Renal cortex interstitium (tissue), 11 donors: ENCODE results near the gene NOC2L. TPM values are rescaled to one million over a fixed set of nuclear protein-coding genes. Genes with fewer than 3 reads are reported as not detected.
"Not testable (repeated sequence)": the region's sequence is repeated elsewhere in the genome, so short reads cannot be mapped to it uniquely, and the experiment has no call there.

Experiments used
- DNase-seq, 11 donors: peaks; one replicate each; pipeline ENCODE4 v3.0.0-alpha.2; 2013; ENCODE audit warnings: low read depth in 9 of 11, low spot score in 4 of 11; ENCODE audit errors: extremely low read depth in 1 of 11
- polyA plus RNA-seq, 3 donors: library from polyadenylated mRNA; unstranded; fragments of 120-200 nt; gene quantifications; one replicate each; pipeline ENCODE4 v1.2.1, GENCODE V29; 2013; ENCODE audit not compliant: insufficient read length in 3 of 3

Gene NOC2L
- polyA plus RNA-seq, 3 donors = 52.0 to 64.3 (median 64.2) TPM

DNA sequence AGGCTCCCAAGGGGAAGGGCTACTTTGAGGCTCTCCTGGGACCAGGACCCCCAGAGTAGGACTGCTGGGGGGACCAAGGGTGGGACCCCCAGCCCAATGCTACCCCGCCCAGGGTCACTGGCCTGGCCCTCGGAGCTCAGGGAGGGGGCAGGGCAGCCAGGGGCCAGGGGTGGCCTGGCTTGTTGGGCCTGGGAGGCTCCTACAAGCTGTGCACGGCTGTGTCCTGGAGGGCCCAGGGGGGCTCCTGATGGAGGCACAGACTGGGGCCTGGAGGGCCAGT lies 38.6 kb upstream of the NOC2L start:
- DNase-seq = no peak

DNA sequence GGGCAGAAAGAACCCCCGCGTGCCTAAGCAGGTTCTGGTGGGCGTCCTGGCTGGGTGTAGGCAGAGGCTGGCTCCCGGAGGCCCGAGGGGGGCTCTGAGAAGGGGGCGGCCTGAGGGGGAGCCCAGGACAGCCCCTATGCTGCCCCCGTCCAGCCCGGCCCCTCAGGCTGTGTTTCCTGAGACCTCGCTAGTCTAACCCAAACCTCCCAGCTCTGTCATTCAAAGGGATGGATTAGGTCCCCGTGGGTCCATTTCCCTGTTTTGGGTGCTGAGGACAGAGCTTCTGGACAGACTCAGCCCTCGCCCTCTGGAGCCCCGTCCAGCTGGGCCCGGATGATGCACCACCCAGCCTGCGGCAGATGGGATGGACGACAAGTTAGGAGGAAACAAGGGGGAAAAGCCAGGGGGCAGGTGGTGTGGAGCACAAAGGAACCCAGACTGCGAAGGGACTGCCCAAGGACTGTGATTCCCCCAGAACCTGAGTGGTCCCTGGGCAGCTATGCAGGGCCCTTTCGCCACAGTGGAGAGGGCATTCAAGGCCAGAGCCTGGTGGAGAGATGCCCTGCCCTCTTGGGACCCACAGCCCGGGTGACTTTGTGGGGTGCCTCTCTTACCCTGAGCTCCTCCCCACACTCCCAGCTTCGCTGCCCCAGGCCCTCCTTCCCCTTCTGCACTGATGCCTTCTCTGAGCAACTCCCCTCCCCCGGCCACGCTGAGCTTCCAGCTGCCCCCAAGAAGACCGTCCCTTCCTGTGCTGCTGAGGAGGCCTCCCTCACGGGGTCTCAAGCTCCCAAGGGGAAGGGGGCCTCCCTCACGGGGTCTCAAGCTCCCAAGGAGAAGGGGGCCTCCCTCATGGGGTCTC lies 38.0 kb upstream of the NOC2L start:
- no peak for DNase-seq

DNA sequence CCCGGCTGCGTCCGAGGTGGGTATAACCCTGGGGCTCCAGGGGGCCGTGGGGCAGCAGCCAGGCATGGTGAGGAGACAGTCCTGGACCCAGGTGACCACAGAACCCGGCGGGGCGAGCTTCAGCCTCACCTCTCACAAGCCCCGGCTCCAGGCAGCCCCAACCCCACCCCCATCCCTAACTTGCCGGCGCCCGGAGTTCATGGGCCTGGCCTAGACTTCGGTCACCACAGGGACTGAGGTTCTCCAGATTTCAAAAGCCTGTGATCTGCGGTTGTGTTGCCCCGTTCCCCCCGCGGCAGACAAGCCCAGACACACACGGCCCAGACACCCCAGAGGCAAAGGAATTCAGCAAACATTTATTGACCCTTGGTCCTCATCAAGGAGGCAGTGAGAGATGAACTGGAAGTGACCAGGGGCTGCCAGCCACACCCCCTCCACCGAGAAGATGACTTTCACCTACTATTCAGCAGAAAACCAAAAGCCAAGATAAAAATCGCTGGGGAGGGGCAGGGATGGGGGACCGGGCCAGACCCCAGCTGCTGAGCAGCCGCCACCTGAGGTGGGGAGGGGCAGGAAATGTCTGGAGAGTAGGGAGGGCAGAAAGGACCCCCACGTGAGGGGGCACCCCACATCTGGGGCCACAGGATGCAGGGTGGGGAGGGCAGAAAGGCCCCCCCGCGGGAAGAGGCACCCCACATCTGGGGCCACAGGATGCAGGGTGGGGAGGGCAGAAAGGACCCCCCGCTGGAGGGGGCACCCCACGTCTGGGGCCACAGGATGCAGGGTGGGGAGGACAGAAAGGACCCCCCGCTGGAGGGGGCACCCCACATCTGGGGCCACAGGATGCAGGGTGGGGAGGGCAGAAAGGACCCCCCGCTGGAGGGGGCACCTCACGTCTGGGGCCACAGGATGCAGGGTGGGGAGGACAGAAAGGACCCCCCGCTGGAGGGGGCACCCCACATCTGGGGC lies 36.9 kb upstream of the NOC2L start:
- DNase-seq = no peak

DNA sequence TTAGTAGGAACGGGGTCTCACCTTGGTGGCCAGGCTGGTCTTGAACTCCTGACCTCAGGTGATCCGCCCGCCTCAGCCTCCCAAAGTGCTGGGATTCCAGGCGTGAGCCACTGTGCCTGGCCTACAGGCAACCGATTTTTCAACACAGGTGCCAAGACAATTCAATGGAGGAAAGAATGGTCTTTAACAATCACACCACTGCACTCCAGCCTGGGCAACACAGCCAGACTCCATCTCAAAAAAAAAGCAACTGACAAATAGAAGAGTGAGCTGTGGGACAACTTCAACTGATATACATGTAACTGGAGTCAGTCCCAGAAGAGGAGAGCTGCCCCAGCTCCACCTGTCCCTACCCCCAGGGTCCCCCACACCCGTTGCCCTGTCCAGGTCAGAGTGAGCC lies 35.5 kb upstream of the NOC2L start:
- not testable (repeated sequence) for DNase-seq

DNA sequence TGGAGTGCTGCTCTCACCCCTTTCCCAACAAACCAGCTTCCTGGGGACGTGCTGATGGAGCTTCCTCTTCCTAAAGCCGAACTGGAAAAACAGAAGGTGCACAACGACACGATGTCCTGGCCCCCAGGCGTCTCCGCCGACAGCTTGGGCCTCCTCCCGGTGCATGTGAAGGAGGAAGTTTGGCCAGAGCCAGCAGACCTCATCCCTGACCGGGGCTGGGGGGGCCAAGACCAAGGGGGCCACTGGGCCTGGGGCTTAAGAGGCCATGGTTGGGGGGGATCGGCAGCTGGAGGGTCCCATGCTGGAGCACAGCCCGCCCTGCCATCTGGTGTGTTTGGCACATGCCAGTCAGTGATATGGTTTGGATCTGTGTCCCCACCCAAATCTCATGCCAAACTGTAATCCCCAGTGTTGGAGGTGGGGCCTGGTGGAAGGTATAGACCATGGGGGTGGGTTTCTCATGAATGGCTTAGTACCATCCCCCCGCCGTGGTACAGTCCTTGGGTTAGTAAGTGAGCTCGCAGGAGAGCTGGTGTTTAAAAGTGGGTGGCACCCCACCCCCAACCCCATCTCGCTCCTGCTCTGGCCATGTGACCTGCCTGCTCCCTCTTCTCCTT lies 34.4 kb upstream of the NOC2L start:
- no peak for DNase-seq

DNA sequence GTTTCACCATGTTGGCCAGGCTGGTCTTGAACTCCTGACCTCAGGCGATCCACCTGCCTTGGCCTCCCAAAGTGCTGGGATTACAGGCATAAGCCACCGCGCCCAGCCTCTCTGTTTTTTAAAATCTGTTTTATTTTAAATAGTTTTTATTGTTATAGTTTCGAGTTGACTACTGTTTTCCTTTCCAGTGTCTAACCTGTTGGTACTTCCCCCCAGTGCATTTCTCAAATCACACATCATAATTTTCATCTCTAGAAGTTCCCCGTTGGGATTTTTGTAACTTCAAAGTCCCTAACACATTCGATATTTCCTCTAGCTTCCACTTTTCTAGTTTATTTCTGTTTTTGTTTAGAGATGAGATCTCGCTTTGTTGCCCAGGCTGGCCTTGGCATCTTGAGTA lies 33.3 kb upstream of the NOC2L start:
- DNase-seq = no peak

DNA sequence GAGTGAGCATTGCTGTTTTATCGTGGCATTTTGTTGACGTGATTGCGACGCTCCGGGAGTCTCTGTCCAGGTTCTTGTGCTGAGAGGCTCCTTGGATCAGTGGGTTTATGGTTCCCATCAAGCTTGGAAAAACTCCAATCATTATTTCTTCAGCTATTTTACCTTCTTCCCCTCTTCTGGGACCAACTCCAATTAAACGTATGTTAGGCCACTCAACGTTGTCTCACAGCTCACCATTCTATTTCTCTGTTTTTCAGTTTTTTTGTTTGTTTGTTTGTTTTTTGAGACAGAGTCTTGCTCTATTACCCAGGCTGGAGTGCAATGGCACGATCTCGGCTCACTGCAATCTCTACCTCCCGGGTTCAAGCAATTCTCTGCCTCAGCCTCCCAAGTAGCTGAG lies 32.8 kb upstream of the NOC2L start:
- DNase-seq = no peak

DNA sequence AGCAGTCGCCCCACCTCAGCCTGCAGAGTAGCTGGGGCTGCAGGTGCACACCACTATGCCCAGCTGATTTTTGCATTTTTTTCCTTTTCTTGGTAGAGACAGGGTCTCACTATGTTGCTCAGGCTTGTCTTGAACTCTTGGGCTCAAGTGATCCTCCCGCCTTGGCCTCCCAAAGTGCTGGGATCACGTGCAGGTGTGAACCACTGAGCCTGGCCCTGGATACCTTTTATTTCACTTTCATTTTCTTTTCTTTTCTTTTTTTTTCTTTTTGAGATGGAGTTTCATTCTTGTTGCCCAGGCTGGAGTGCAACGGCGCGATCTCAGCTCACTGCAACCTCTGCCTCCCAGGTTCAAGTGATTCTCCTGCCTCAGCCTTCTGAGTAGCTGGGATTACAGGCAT lies 32.2 kb upstream of the NOC2L start:
- not testable (repeated sequence) for DNase-seq

DNA sequence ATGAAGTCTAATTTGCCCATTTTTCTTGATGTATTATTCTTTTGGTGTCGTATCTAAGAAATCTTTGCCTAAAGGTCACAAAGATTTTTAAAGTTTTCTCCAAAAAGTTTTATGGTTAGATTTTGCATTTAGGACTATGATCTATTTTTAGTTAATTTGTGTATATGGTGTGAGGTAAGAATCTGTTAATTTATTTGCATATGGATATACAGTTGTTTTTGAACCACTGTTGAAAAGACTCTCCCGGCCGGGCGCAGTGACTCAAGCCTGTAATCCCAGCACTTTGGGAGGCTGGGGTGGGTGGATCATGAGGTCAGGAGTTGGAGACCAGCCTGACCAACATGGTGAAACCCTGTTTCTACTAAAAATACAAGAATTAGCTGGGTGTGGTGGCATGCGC lies 29.0 kb upstream of the NOC2L start:
- DNase-seq = not testable (repeated sequence)

DNA sequence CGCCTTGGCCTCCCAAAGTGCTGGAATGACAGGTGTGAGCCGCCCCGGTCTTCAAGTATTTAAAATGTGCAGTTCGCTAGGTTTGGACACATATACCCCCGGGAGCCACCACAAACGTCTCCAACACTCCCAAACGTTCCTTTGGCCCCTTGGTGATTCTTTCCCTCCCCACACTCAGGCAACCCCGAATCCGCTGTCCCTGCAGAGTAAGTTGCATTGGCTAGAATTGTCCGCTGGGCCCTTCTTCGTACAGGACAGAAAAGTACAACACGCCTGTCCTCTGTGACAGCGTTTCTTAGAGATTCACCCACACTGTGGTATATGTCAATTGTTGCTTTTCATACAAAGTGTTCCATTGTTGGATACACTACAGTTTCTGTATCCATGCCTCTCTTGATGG lies 26.1 kb upstream of the NOC2L start:
- no peak for DNase-seq

DNA sequence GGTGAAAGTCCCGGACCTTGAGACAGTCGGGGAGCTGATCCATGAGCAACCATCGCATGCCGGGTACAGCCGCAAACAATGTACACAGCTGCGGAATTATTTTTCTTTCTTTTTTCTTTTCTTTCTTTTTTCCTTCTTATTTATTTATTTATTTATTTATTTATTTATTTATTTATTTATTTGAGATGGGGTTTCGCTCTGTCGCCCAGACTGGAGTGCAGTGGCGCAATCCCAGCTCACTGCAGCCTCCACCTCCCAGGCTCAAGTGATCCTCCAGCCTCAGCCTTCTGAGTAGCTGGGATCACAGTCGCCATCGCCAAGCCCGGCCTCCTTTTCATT lies 25.4 kb upstream of the NOC2L start:
- DNase-seq = no peak

DNA sequence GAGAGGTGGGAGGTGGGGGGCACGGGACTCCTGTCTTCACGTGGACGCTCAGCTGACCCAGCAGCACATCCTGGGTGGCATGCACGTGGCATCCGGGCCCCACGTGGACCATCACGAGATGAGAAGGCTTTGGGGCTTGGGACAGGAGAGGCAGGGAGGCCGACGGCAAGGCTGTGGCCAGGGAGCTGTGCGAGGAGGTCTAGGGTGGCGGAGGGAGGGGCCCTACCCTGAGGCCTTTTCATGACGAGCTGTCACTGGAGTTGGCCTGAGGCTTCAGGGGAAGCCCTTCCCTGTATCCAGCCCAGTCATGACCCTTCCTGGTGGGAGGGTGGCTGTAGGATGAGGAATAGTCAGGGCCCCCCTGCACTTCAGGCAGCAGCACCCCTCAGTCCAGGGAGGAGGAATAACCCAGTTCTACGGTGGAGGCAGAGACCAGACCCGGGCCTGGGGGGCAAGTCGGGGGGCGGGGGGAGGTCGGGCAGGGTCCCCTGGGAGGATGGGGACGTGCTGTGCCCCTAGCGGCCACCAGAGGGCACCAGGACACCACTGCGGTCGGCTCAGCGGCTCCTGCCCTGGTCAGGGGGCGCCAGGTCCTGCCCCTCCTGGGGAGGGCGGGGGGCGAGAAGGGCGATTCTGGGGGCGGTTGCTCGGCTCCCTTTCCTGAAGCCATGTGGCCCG lies 24.9 kb upstream of the NOC2L start:
- no peak for DNase-seq

DNA sequence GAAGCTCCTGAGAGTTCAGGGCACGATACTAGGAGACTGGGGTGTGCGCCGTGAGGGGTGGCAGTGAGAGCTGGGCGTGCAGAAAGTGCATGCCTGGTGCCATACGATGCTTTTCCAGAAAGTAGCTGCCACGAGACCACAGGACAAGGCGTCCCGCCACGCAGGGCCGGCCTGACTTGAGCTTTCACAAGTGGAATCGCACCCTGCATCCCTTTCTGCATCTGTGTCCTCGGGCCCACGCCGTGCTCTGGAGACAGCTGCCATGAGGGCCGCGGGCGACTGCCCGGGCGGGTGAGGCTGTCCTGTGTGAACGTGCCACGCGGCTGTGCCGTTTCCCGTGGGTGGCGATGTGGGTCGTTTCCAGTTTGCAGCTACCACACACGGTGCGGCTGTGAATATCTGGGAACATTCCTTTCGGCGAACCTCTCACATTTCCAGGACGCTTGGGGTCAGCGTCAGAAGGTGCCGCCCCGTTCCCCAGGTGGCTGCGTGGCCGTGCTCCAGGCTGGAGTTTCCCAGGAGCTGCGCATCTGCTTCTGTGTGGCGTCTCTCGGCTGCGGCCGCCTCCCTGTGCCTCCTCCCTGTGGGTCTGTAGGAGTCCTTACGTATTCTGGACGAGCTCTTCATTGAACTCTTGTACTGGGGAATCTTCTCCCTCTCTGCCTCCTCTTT lies 23.8 kb upstream of the NOC2L start:
- DNase-seq = no peak

DNA sequence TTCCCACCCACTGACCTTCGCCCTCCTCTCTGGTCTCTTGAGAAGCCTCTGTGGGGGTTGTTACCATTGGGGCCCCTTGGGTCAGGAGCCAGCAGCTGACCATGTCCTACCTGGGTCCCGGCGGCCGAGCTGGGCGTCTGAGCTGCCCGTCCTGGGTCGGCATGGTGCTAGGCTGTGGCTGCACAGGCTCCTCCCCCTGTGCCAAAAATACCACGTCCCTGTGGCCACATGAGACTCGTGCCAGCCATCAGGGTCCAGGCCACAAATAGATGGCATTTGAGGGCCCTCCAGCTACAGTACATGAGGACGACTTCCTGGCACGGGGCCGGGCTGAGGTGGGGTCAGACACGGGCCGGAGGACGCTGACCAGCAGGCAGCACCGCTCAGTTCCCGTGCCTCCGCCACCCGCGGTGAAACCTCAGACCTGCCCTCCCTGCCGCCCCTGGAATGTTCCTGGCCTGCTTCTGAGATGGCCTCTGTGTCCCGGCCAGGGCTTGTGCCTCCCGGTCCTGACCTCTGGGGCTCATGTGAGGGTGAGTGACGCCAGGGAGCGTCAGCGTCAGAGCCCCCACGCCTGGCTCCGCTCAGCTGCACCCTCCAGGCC lies 23.0 kb upstream of the NOC2L start, which contains the start of gene PERM1:
Gene PERM1 (minus strand): TSS at position 139 of the 604 bp plus-strand sequence. CDS start 1,064 bp downstream, outside the sequence.
- no peak for DNase-seq

DNA sequence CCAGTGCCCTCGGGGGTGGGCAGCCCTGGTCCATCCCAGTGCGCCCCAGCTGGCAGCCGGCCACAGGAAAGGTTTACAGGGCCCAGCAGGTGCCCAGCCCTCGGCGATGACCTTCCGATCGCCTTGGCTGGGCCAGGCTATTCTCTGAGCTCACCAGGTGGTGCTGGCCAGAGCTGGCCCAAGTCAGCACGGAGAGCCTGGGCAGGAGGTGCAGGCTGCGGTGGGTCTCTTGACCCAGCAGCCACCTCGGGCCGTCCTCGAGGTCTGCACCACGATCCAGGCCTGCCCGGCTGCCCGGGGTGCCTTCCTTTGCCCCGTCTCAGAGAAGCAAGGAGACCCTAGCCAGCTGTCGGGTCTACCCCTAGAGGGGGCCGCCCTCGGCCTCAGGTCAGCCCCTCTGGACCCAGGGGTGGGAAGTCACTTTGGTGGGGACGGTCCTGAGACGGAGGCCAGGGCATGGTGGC lies 22.5 kb upstream of the NOC2L start:
- DNase-seq = no peak

DNA sequence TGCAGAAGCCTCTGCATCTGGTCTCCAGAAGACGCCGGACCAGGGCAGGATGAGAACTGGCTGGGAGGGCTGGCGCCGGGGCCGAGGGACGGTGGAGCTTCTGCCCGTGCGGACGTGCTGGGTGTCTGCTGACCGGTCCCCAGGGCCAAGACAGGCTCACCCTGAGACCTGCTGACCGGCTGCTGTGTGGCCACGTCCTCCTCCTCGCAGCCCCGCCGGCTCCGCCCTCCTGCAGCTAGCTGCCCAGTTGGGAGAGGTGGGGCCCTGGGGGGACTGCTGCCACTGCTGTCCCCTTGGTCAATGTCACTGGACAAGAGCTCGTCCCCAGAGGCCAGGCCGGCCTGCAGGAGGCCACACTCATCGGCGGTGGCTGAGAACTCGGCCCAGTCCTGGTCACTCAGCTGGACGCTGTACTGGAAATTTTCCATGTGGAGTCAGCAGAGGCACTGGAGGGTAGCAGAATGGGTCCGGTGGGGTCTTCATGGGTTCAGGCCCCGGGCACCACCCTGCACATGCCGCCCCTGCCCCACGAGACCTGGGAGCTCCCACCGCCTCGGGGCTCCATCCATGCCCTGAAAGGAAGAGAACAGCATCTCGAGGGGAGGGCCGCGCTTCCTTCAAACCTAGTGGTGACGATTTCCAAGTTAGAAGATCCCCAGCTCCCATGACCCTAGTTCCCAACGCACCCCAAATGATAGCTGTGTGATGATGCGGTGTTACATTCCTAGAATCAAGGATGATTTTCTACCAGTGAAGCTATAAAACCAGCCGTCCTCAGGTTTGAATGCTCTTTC lies 21.7 kb upstream of the NOC2L start:
- no peak for DNase-seq

DNA sequence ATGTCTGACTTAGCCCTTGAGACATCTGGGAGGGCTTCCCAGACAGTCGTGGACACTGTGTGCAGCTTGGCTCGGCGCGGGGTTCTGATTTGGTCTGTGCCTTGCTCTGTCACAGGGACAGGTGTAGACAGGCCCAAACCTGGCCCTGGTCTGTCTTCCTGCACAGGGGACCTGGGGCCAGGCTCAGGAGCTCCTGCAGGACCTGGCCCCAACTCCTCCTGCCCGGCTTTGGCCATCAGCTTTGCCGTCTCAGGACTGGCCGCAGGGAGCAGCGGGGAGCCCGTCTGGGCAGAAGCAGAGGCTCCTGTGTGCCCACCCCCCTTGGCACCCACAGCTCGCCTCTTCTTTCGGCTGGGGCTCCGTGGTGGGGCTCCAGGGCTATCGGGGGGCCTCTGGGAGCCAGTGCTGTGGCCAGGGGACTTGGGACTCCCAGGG lies 21.1 kb upstream of the NOC2L start:
- DNase-seq = no peak

DNA sequence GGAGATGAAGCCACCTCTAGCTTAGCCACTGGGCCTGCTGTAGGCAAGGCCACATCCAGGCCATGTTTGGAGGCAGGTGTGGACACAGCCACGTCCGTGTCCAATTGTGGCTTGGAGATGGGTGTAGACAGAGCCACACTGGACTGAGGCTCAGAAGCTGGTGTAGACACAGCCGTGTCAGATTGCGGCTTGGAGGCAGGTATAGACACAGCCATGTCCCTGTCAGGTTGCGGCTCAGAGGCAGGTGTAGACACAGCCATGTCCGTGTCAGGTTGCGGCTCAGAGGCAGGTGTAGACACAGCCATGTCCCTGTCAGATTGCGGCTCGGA lies 20.7 kb upstream of the NOC2L start:
- DNase-seq = no peak
